Activated CD4-positive, alpha-beta T cell treated with anti-CD3 and anti-CD28 coated beads, Interleukin-2, Interleukin-4, amounts not matched to agents 100 ng/mL and 50 ng/mL, durations not matched to agents 16 hours and 8 hours (primary cell): ENCODE results near the gene HNRNPUL1.

Experiments
- DNase-seq: peaks from one replicate; pipeline ENCODE4 v3.0.0-alpha.2; 2020; ENCODE audit warnings: low spot score

Gene HNRNPUL1

DNA sequence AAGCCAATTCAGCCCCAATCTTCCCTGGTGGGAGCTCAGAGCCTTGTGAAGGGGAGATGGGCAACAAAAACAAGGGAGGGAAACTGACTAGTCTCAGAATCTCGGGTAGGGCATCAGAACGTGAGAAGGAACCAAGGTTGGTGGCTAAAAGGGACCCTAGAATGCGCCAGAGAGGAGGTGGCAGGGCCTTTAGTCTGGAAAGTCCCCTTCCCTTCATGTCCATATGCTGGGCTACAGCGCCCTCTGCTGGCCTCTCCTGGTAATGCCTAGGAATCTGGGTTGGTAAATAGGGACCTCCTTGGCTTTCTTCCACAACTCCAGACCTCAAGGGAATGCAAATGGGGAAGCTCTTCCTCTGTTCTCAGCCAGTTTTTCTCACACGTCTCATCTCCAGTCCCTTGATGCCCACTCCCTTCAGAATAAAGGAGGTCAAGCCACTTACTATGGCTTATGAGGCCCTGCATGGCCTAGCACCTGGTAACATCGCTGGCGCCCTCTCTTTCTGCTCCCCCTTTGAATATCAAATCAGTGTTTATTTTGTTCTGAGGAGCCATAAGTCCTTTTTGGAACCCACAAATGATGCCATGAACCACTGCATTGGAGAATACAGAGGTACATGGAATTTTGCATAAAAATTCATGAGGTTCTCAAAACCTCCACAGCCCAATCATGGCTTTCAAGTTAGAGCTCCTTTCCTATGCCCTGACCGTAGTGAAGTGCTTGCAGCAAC, 44.4 kb downstream of the HNRNPUL1 start:
- DNase-seq, result peak; percentile 93

DNA sequence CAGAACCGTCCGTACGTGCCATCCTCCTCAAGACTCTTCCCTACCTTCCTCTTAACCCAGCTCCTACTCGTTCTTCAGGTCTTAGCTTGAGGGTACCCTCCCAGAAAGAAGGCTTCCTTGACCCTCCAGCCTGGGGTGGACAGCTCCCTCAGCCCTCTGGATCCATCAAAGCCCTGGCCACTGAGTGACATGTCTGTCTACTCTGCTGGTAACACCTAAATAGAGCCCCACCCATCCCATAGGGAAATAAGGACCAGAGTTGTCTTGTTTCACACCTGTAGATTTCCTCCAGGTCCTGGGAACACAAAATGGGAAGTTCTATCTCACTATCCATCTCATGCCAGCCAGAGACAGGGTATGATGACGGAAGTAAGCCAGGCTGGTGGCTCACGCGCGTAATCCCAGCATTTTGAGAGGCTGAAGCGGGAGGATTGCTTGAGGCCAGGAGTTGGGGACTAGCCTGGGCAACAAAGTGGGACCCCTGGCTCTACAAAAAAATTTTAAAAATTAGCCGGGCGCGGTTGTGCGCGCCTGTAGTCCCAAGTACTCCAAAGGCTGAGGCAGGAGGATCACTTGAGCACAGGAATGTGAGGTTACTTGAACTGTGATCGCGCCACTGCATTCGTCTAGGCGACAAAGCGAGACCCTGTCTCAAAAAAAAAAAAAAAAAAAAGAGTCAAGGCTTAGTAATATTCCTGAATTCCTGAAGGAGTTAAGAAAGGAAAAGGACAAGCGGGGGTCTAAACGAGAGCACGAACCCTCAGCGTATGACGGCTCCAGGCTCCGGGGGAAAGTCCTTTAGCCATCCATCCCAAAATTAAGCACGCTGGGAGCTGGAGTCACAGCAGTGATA, 45.2 kb downstream of the HNRNPUL1 start:
- DNase-seq, result no peak

- peak; percentile 90 for DNase-seq
Observed at GRCh38 chr19:41310033-41310831, 46.1 kb downstream of the HNRNPUL1 start, which contains the start of gene CCDC97. TSS of gene CCDC97 (plus strand) at chr19:41310172. CDS start at chr19:41310311, 139 bp downstream.

GRCh38 chr19:41311072-41311471, 46.9 kb downstream of the HNRNPUL1 start:
- no peak for DNase-seq

DNA sequence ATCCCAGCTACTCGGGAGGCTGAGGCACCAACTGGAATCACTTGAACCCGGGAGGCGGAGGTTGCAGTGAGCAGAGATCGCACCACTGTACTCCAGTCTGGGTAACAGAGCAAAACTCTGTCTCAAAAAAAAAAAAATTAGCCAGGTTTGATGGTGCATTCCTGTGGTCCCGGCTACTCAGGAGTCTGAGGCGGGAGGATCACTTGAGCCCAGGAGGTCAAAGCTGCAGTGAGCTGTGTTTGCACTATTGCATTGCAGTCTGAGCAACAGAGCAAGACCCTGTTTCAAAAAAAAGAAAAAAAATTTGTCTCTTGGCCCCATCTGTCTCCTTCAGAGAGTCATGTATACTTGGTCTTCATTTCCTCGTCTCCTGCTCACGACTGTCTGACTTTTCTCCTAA, 47.4 kb downstream of the HNRNPUL1 start:
- no peak for DNase-seq

GRCh38 chr19:41316306-41316920, 52.2 kb downstream of the HNRNPUL1 start:
- DNase-seq, result no peak

- DNase-seq, result no peak
Observed at GRCh38 chr19:41318696-41319499, 54.7 kb downstream of the HNRNPUL1 start.

- no peak for DNase-seq
Observed at GRCh38 chr19:41319500-41320184, 55.5 kb downstream of the HNRNPUL1 start.

- no peak for DNase-seq
Observed at GRCh38 chr19:41320185-41320518, 56.0 kb downstream of the HNRNPUL1 start.

- no peak for DNase-seq
Observed at GRCh38 chr19:41320568-41320967, 56.4 kb downstream of the HNRNPUL1 start.

- no peak for DNase-seq
Observed at GRCh38 chr19:41321204-41321599, 57.0 kb downstream of the HNRNPUL1 start.

DNA sequence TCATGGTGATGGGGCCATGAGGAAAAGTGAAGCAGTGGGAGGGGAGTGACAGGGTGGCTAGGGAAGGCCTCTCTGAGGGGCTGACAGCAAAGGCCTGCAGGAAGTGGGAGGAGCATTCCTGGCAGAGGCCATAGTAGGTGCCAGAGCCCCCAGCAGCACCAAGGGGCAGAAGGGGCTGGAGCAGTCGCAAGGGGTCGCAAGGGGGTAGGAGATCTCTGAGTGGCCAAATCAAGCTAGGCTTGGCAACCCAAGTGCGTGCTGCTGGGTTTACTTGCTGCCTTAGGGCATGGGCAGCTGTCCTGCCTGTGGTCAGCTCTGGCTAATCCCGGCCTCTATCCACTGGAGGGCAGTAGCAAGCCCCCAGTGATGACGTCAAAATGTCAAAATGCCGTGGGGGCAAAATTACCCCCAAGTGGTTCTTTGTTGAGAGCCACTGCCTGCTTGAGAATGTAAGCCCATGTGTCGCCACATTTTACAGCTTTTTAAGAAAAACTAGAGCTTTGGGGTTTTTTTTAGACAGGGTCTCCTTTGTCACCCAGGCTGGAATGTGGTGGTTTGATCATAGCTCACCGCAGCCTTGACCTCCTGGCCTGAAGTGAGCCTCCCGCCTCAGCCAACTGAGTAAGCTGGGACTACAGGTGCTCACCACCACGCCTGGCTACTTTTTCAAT, 57.6 kb downstream of the HNRNPUL1 start:
- no peak for DNase-seq

DNA sequence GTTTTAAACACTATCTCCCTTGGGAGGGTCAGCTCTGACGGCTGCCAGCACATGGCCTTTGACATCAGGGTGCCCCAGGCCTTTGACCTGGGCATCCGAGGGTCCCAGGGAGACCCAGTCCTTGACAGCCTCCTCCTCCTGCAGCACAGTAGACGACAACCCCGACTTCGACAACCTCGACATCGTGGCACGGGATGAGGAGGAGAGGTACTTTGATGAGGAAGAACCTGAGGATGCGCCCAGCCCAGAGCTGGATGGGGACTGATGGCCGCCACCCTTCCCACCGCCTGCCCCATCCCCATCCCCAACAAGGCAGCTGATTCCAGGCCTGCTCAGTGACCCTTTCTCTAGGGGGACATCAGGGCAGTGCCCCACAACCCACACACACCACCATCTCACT, 58.3 kb downstream of the HNRNPUL1 start:
- DNase-seq, result no peak

DNA sequence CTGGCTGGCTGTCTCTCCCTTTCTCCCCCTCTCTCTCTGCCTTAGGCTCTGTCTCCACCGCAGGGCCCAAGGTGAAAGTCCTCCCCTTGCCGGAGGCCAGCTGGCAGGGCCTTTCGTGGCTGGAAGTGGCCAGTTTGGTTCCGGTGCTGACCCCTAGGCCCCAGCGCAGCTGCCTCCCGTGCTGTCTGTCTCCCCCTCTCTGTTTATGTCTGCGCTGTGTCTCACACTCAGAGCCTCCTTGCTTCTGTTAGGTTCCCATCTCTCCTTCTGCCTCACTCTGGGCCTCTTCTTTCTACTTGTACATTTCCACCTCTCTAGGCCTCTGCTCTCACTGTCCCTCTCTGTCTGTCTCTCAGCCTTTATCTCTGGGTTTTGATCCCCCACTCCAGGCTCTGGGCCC, 58.9 kb downstream of the HNRNPUL1 start:
- DNase-seq, result no peak

DNA sequence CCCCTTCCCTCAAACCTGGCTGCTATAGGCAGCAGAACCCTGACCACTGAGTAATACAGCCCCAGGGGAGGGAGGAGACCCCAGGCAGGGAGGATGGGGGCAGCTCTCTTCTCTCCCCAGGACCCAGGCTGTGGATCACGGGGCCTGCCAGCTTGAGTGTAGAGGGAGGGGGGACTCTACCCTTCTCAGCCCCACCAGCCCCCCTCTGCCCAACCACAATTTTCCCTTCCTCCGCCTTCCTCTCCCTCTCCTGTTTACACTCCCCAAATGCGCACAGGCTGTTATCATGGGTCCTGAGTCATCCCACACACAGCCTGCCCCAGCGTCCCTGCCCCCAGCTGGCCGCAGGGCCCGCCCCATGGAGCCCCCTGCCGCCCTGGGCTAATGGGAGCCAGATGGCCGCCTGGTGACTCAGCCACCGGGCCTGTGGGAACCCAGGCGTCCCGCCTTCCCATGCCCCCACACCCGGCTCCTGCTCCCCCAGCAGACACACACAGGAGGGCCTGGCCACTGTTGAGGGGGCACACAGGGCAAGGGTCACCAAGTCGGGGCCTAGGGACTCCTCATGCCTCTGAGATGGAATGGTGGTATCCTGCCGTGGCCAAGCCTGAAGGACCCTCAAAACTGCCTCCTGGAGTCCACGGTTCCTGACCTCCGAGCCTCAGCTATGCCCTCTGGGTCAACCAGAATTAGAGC, 59.4 kb downstream of the HNRNPUL1 start:
- DNase-seq, result no peak

DNA sequence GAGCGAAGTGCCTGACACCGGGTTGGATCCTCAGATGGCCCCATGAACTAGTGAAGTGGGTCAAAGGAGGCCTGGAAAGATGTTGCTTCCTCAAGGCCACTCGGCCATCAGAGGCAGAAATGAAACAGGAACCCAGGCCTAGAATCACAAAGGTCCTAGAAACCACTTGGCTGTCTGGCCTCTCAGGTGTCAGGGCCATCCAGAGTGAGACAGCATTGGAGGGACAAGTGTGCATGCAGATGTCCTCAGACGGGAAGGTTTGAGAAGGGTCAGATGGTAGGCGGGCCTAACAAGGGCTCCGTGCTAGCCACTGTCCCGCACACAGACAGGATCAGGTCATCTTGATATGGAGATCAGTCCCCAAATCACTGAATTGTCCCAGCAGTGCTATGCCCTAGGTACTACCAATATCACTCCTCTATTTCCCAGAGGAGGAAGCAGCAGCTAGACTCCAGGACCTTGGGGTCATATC, 60.1 kb downstream of the HNRNPUL1 start:
- no peak for DNase-seq

GRCh38 chr19:41324921-41325639, 60.9 kb downstream of the HNRNPUL1 start:
- no peak for DNase-seq

DNA sequence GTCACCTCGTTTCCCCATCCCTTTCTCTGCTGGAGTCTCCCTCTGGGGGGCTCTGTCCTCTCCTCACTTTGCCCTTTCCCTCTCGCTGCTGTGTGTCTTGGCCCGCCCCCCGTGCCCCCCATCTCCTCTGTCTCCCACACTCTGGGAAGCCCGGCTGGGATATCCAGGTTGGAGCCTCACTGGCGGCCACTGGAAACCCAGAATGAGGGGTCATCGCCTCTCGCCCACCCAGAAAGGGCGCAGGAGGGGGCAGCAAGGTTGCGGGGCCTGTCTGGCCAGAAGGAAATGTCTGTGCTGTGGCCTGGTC, 61.4 kb downstream of the HNRNPUL1 start:
- DNase-seq, result no peak
